Endothelial cell of umbilical vein (primary cell): ENCODE measurements around the gene ASCL5.

Source experiments
- EZH2 ChIP-seq: IDR thresholded peaks from 2 replicates; pipeline ENCODE4 v1.6.1; 2012; ENCODE audit warnings: borderline replicate concordance, low read depth, mild to moderate bottlenecking, moderate library complexity, low read length, inconsistent platforms; ENCODE audit not compliant: severe bottlenecking
- FOS ChIP-seq: IDR thresholded peaks from 2 replicates; pipeline ENCODE4 v1.6.1; 2011; ENCODE audit warnings: mild to moderate bottlenecking, low read length, moderate library complexity, borderline replicate concordance; ENCODE audit not compliant: insufficient read depth
- JUN ChIP-seq: IDR thresholded peaks from 2 replicates; pipeline ENCODE4 v1.6.1; 2011; ENCODE audit warnings: borderline replicate concordance, low read depth; ENCODE audit not compliant: insufficient read length, insufficient read depth
- POLR2A ChIP-seq: IDR thresholded peaks from 2 replicates; pipeline ENCODE4 v1.6.1; 2012; ENCODE audit warnings: low read depth, mild to moderate bottlenecking, control low read depth, low read length
- POLR2AphosphoS5 ChIP-seq: IDR thresholded peaks from 2 replicates; pipeline ENCODE4 v1.6.1; 2012; ENCODE audit warnings: low read depth, mild to moderate bottlenecking, control low read depth, low read length, moderate library complexity; ENCODE audit not compliant: insufficient read depth
- TF ChIP-seq, protein P1 (sequence below), 2 donors: IDR thresholded peaks; 1 replicate in 1 of 2; 2 replicates in 1 of 2; pipeline ENCODE4 v1.5.1; 2011; ENCODE audit warnings: low read length in 2 of 2, mild to moderate bottlenecking in 2 of 2, moderate library complexity in 2 of 2, control low read depth in 1 of 2, inconsistent platforms in 1 of 2, low read depth in 1 of 2; ENCODE audit not compliant: insufficient read depth in 1 of 2; ENCODE audit errors: extremely low read depth in 1 of 2
- TF ChIP-seq, protein P2 (sequence below): IDR thresholded peaks from 2 replicates; pipeline ENCODE4 v1.6.1; 2011; ENCODE audit not compliant: insufficient read depth, insufficient read length

DNA sequence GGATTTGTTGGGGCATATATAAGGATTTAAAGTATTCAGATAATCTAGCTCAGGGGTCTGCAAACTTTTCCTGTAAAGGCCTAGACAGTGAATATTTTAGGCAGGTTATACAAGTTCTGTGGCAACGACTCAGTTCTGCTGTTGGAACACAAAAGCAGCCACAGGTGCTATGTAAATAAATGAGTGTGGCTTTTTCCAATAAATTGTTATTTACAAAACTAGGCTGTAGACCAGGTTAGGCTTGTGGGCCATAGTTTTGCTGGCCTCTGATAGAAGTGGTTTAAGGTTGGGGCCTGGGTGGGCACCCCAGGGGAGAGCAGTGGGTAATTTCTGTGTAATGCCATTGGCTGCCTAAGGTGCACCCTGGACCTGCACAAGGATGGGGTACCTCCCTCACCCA is 46.8 kb upstream of the ASCL5 start:
- TF ChIP-seq, protein P1, sequence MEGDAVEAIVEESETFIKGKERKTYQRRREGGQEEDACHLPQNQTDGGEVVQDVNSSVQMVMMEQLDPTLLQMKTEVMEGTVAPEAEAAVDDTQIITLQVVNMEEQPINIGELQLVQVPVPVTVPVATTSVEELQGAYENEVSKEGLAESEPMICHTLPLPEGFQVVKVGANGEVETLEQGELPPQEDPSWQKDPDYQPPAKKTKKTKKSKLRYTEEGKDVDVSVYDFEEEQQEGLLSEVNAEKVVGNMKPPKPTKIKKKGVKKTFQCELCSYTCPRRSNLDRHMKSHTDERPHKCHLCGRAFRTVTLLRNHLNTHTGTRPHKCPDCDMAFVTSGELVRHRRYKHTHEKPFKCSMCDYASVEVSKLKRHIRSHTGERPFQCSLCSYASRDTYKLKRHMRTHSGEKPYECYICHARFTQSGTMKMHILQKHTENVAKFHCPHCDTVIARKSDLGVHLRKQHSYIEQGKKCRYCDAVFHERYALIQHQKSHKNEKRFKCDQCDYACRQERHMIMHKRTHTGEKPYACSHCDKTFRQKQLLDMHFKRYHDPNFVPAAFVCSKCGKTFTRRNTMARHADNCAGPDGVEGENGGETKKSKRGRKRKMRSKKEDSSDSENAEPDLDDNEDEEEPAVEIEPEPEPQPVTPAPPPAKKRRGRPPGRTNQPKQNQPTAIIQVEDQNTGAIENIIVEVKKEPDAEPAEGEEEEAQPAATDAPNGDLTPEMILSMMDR (IDR thresholded peaks at IDR 0.05; ENCODE audit: extremely low read depth in 1 of 2, insufficient read depth in 1 of 2, low read depth in 1 of 2, low read length in 2 of 2): no peak
- no peak for TF ChIP-seq EZH2
- TF ChIP-seq POLR2AphosphoS5: no peak
- TF ChIP-seq POLR2A: no peak
- no peak for TF ChIP-seq FOS
- TF ChIP-seq, protein P2, sequence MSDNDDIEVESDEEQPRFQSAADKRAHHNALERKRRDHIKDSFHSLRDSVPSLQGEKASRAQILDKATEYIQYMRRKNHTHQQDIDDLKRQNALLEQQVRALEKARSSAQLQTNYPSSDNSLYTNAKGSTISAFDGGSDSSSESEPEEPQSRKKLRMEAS: no peak
- no peak for TF ChIP-seq JUN
